Measurements from ENCODE around the gene RRP15.

The RRP15 gene

DNA sequence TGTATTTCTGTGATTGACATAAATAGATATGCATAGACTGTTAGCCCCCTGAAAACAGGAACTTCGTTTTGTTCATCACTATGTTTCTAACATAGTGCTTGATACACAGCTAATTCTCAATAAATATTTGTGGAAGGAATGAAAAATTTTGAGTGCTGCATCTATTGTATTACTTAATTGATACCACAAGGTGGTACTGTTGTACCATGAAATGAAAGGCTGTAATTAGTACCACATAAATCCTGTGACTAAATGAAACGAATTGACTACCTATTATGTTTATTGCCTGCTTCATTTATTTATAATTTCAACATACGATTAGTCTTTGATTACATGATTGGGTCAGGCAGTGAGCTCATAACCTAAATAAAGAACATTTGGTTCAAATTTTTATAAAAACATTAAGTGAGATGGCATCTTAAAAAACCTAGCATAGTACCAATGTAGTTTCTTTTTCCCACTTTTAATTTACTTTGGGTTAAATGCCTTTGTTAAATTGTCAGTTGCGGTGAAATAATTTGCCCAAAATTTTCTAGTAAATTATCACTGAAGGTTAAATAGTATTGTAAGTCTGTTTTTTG is 45.0 kb downstream of the RRP15 start:
- no peak for DNase-seq (ENCODE audit: low spot score)
- TF ChIP-seq, protein P1, sequence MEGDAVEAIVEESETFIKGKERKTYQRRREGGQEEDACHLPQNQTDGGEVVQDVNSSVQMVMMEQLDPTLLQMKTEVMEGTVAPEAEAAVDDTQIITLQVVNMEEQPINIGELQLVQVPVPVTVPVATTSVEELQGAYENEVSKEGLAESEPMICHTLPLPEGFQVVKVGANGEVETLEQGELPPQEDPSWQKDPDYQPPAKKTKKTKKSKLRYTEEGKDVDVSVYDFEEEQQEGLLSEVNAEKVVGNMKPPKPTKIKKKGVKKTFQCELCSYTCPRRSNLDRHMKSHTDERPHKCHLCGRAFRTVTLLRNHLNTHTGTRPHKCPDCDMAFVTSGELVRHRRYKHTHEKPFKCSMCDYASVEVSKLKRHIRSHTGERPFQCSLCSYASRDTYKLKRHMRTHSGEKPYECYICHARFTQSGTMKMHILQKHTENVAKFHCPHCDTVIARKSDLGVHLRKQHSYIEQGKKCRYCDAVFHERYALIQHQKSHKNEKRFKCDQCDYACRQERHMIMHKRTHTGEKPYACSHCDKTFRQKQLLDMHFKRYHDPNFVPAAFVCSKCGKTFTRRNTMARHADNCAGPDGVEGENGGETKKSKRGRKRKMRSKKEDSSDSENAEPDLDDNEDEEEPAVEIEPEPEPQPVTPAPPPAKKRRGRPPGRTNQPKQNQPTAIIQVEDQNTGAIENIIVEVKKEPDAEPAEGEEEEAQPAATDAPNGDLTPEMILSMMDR (IDR thresholded peaks at IDR 0.05) = peak; percentile 64
- Histone ChIP-seq H3K4me3 (no peak overlapping the region), H3K27ac (no peak overlapping the region)

DNA sequence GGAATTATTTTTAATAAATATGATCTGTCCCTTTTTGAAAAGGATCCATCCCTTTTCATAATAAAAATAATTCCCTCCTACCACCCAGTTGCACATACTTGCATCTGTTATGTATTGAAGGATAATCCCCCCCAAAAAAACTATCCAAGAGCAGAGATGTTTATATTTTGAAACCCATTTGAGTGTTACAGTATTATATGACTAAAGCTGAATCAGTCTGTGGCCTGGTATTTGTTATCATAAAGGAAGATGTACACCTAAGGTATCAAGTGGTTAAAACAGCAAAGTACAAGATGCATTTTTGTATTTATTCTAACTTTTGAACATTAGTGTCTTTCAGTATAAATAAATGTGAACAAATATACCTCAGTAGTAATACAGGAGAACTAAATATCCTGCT is 47.3 kb downstream of the RRP15 start:
- DNase-seq (ENCODE audit: low spot score) = no peak
- TF ChIP-seq, protein P1 (IDR thresholded peaks at IDR 0.05) = no peak
- H3K27ac ChIP-seq = no peak overlapping the region
- no peak overlapping the region for H3K4me3 ChIP-seq

DNA sequence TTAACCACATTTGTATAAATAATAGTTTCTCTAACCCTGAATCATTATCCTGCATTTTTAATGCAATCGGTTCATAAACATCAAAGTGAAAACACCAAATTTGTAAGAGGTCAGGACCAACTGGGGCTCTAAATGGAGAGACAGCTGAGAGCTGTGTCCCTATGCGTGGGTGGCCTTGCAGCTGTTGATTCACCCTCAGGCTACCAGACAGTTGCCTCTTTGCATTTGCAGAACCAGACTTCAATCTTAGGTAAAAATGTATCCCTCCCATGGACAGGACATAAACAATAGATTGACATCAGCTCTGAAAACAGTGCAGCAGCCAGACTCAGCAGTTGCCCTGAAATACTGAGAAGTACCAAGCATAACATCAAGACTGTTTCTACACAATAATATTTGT is 51.2 kb downstream of the RRP15 start:
- Histone ChIP-seq H3K27ac (no peak overlapping the region), H3K4me3 (no peak overlapping the region)
- TF ChIP-seq, protein P1 (IDR thresholded peaks at IDR 0.05) = no peak
- DNase-seq (ENCODE audit: low spot score) = no peak

DNA sequence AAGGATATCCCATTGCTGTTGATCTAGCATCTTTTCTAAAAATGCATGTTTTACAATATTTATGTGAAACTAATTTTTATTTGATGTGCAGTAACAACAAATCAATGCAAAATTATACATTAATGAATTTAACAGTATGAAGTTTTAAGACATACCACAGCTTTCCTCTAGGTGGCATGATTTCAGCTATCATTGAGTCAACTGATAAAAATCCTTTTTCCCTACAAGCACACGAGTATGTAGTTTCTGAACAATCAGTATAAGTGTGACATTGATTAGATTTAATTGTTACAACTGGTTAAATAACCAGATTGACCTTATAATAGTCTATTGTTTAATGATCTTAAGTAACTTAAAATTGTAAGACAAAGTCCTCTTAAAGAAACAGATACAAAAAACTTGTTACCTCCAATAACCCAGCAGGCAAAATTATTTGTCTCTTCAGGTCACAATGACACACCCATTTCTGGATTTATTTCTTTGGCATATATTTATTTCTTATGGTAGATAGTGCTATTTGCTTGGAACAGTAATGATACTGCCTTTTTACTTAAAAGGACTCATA is 54.3 kb downstream of the RRP15 start:
- DNase-seq (ENCODE audit: low spot score) = no peak
- Histone ChIP-seq H3K4me3 (no peak overlapping the region), H3K27ac (no peak overlapping the region)
- TF ChIP-seq, protein P1 (IDR thresholded peaks at IDR 0.05) = peak; percentile 65

DNA sequence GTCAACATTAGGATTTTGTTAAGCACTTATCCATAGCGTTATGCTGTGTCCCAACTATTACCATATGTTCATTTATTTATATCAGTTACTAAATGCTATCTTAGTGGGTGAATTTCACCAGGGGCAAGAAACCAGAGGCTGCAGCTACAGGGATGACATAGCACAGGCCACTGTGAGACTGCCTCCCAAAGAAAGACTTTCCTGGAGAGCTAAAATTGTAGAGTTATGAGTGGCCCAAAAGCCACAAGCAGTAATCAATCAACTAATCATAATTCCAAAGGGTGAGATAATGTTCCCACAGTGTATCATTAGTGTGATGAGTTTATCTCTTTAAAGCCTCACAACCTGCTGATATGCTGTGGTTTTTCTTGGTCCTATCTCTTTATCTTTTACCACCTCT is 56.2 kb downstream of the RRP15 start:
- no peak overlapping the region for H3K27ac ChIP-seq
- DNase-seq (ENCODE audit: low spot score) = no peak
- TF ChIP-seq, protein P1 (IDR thresholded peaks at IDR 0.05) = no peak
- no peak overlapping the region for H3K4me3 ChIP-seq

DNA sequence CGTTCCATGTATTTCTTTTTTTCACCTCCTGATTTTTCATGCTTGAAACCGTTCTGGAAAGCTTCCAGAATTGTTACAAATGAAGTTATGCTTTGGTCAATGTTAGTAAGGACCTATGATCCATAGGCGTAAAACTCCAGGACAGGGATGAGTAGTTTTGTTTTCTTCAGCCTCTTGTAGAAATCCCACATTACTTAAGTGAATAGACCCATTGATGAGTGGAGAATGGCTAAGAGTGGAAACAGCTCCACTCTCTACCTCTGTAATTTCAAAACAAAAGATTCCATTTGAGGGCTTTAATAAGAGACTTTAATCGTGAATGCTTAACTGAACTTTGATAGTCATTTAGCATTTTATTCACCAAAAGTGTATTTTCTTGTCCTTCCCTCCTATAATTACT is 57.0 kb downstream of the RRP15 start:
- TF ChIP-seq, protein P1 (IDR thresholded peaks at IDR 0.05) = no peak
- no peak for DNase-seq (ENCODE audit: low spot score)
- no peak overlapping the region for H3K27ac ChIP-seq
- H3K4me3 ChIP-seq = no peak overlapping the region

All from coronary artery (tissue), 2 donors.